Hepatocyte (in vitro differentiated cells): ENCODE results near the gene ATP1A1. TPM values are rescaled to one million over a fixed set of nuclear protein-coding genes. Genes with fewer than 3 reads are reported as not detected.

Source experiments
- DNase-seq: peaks from one replicate; pipeline ENCODE4 v3.0.0-alpha.2; 2016; ENCODE audit warnings: low spot score
- H2AFZ ChIP-seq: fragments of 200-600 bp; sonication (generic); 2 replicates; pipeline ENCODE4 v1.6.0; 2016; ENCODE audit warnings: antibody characterized with exemption, mild to moderate bottlenecking
- H3K27ac ChIP-seq: fragments of 200-600 bp; sonication (generic); 2 replicates; pipeline ENCODE4 v1.5.1; 2016; ENCODE audit warnings: mild to moderate bottlenecking
- H3K27me3 ChIP-seq: fragments of 200-600 bp; sonication (generic); 2 replicates; pipeline ENCODE4 v1.6.1; 2016
- H3K36me3 ChIP-seq: fragments of 200-600 bp; sonication (generic); replicated peaks from 2 replicates; pipeline ENCODE4 v1.5.1; 2016; ENCODE audit warnings: low read depth; ENCODE audit not compliant: insufficient read depth
- H3K4me1 ChIP-seq: fragments of 200-600 bp; sonication (generic); 2 replicates; pipeline ENCODE4 v1.5.1; 2016; ENCODE audit warnings: mild to moderate bottlenecking, moderate library complexity; ENCODE audit not compliant: insufficient read depth
- H3K4me2 ChIP-seq: fragments of 200-600 bp; sonication (generic); 2 replicates; pipeline ENCODE4 v1.6.0; 2016
- H3K4me3 ChIP-seq: fragments of 200-600 bp; sonication (generic); 2 replicates; pipeline ENCODE4 v1.5.1; 2016; ENCODE audit warnings: mild to moderate bottlenecking
- H3K79me2 ChIP-seq: fragments of 200-600 bp; sonication (generic); 2 replicates; pipeline ENCODE4 v1.6.0; 2017; ENCODE audit warnings: mild to moderate bottlenecking
- H3K9me2 ChIP-seq: fragments of 200-600 bp; sonication (generic); replicated peaks from 2 replicates; pipeline ENCODE4 v1.6.0; 2017; ENCODE audit warnings: mild to moderate bottlenecking; ENCODE audit not compliant: insufficient read depth
- H3K9me3 ChIP-seq: fragments of 200-600 bp; sonication (generic); 2 replicates; pipeline ENCODE4 v1.5.1; 2016; ENCODE audit warnings: low read depth, mild to moderate bottlenecking
- H4K20me1 ChIP-seq: fragments of 200-600 bp; sonication (generic); 2 replicates; pipeline ENCODE4 v1.6.0; 2016; ENCODE audit warnings: mild to moderate bottlenecking; ENCODE audit not compliant: insufficient read depth, poor library complexity, severe bottlenecking
- CTCF ChIP-seq: fragments of 200-600 bp; sonication (generic); IDR thresholded peaks from 2 replicates; pipeline ENCODE4 v1.5.1; 2016; ENCODE audit warnings: antibody characterized with exemption, mild to moderate bottlenecking; ENCODE audit not compliant: poor library complexity
- EZH2 ChIP-seq: fragments of 200-600 bp; sonication (generic); IDR thresholded peaks from 2 replicates; pipeline ENCODE4 v1.6.1; 2016; ENCODE audit warnings: antibody characterized with exemption, mild to moderate bottlenecking, borderline replicate concordance
- EZH2phosphoT487 ChIP-seq: fragments of 200-600 bp; sonication (generic); IDR thresholded peaks from one replicate; pipeline ENCODE4 v1.6.1; 2018; ENCODE audit warnings: antibody characterized with exemption, mild to moderate bottlenecking, low read depth, moderate library complexity; ENCODE audit not compliant: unreplicated experiment, severe bottlenecking
- WGBS: methylation state at CpG from one replicate; pipeline ENCODE4 v1.1.6; 2016; ENCODE audit warnings: low lambda C conversion rate; ENCODE audit errors: missing lambda C conversion rate; 5-methylcytosine and 5-hydroxymethylcytosine counted together
- polyA plus RNA-seq: library from polyadenylated mRNA; unstranded; fragments of >200 nt; fragmentation: Nextera tagmentation; extraction: Ambion mirVana; gene quantifications from 2 replicates; pipeline ENCODE4 v1.2.1, GENCODE V29; 2016
- total RNA-seq: library from RNA; depleted of rRNA; stranded (reverse); fragments of >200 nt; gene quantifications from 2 replicates; pipeline ENCODE4 v1.2.3, GENCODE V29; 2014

ATP1A1 gene
- total and polyA plus RNA-seq, 2 experiments from 2014 or later, result 412 to 559 TPM

- no peak overlapping the region for H2AFZ ChIP-seq
- no peak overlapping the region for H3K4me2 ChIP-seq
- no peak for DNase-seq
- TF ChIP-seq EZH2 (no peak), CTCF (no peak), EZH2phosphoT487 (no peak)
- no peaks in the 10 kb centered on the region for H3K9me2 ChIP-seq
- WGBS, result 85% methylated on average over 2 of the region's 2 CpGs
- no peaks in the 10 kb centered on the region for H3K36me3 ChIP-seq
- peaks cover 28% of the 10 kb centered on the region for H3K4me1 ChIP-seq
- no peaks in the 10 kb centered on the region for H3K79me2 ChIP-seq
- no peak overlapping the region for H3K27ac ChIP-seq
- no peaks in the 10 kb centered on the region for H3K9me3 ChIP-seq
- H4K20me1 ChIP-seq, result no peaks in the 10 kb centered on the region
- no peak overlapping the region for H3K4me3 ChIP-seq
- no peaks in the 10 kb centered on the region for H3K27me3 ChIP-seq
These were observed 47.9 kb upstream of the ATP1A1 start for GRCh38 chr1:116325104-116325503.

- H3K4me3 ChIP-seq, result no peak overlapping the region
- peaks cover 35% of the 10 kb centered on the region for H3K4me1 ChIP-seq
- no peaks in the 10 kb centered on the region for H3K36me3 ChIP-seq
- no peak overlapping the region for H2AFZ ChIP-seq
- H3K9me3 ChIP-seq, result no peaks in the 10 kb centered on the region
- TF ChIP-seq CTCF (no peak), EZH2phosphoT487 (no peak), EZH2 (no peak)
- H3K27me3 ChIP-seq, result no peaks in the 10 kb centered on the region
- H4K20me1 ChIP-seq, result no peaks in the 10 kb centered on the region
- no peak overlapping the region for H3K4me2 ChIP-seq
- H3K9me2 ChIP-seq, result no peaks in the 10 kb centered on the region
- DNase-seq, result no peak
- WGBS, result 79% methylated on average over 2 of the region's 2 CpGs
- H3K27ac ChIP-seq, result no peak overlapping the region
- no peaks in the 10 kb centered on the region for H3K79me2 ChIP-seq
These were observed 47.1 kb upstream of the ATP1A1 start for GRCh38 chr1:116325922-116326321.

- Histone ChIP-seq H3K4me2 (no peak overlapping the region), H3K4me1 (peaks cover 30% of the 10 kb centered on the region), H3K9me2 (no peaks in the 10 kb centered on the region), H3K27me3 (no peaks in the 10 kb centered on the region), H3K4me3 (no peak overlapping the region), H3K9me3 (no peaks in the 10 kb centered on the region), H3K27ac (no peak overlapping the region), H3K36me3 (no peaks in the 10 kb centered on the region), H3K79me2 (no peaks in the 10 kb centered on the region), H2AFZ (no peak overlapping the region), H4K20me1 (no peaks in the 10 kb centered on the region)
- TF ChIP-seq CTCF (no peak), EZH2phosphoT487 (no peak), EZH2 (no peak)
- DNase-seq, result no peak
- 76% methylated on average over 1 of the region's 1 CpG for WGBS
These were observed 46.6 kb upstream of the ATP1A1 start for GRCh38 chr1:116326486-116326885.

GRCh38 chr1:116328671-116329070 lies 44.4 kb upstream of the ATP1A1 start:
- WGBS, result 86% methylated on average over 2 of the region's 2 CpGs
- Histone ChIP-seq H2AFZ (no peak overlapping the region), H3K36me3 (no peaks in the 10 kb centered on the region), H3K4me1 (peaks cover 19% of the 10 kb centered on the region), H3K9me2 (no peaks in the 10 kb centered on the region), H3K4me2 (no peak overlapping the region), H3K9me3 (no peaks in the 10 kb centered on the region), H4K20me1 (no peaks in the 10 kb centered on the region), H3K27ac (no peak overlapping the region), H3K27me3 (no peaks in the 10 kb centered on the region), H3K4me3 (no peak overlapping the region), H3K79me2 (no peaks in the 10 kb centered on the region)
- DNase-seq, result no peak
- no peak for TF ChIP-seq CTCF
- no peak for TF ChIP-seq EZH2
- no peak for TF ChIP-seq EZH2phosphoT487
